GM12865 (cell line): ENCODE data around the gene CACNG6.

Source experiments
- DNase-seq: peaks from one replicate; pipeline ENCODE4 v3.0.0; 2010; ENCODE audit warnings: low read depth
- H3K4me3 ChIP-seq: 2 replicates; pipeline ENCODE4 v1.5.1; 2011; ENCODE audit warnings: mild to moderate bottlenecking, low read depth, low read length, control low read depth
- CTCF ChIP-seq: IDR thresholded peaks from 2 replicates; pipeline ENCODE4 v1.5.1; 2011; ENCODE audit warnings: low read length, control low read depth, low read depth, inconsistent platforms; ENCODE audit not compliant: insufficient read depth; ENCODE audit errors: missing control alignments

Gene CACNG6

DNA sequence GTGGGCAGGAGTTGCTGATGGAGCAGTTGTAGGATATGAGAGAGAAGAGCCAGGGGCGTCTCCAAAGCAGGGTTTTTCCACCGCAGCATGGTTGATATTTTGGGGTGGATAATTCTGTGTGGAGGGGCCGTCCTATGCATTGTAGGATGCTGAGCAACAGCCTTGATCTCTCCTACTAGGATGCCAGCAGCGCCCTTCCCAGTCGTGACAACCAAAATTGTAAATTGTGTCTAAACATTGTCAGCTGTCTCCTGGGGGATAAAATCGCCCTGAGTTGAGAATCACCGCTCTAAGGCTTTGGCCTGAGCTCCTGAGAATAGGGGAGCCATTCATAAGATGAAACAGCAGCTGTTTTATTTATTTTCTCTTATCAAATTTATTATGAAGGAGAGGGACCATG, 24.5 kb upstream of the CACNG6 start:
- no peak for TF ChIP-seq CTCF
- no peak overlapping the region for H3K4me3 ChIP-seq
- no peak for DNase-seq

GRCh38 chr19:53969366-53969765, 22.1 kb upstream of the CACNG6 start:
- DNase-seq: no peak
- no peak for TF ChIP-seq CTCF
- H3K4me3 ChIP-seq: no peak overlapping the region

GRCh38 chr19:53971673-53972072, 19.8 kb upstream of the CACNG6 start:
- TF ChIP-seq CTCF: no peak
- no peak overlapping the region for H3K4me3 ChIP-seq
- DNase-seq: no peak

DNA sequence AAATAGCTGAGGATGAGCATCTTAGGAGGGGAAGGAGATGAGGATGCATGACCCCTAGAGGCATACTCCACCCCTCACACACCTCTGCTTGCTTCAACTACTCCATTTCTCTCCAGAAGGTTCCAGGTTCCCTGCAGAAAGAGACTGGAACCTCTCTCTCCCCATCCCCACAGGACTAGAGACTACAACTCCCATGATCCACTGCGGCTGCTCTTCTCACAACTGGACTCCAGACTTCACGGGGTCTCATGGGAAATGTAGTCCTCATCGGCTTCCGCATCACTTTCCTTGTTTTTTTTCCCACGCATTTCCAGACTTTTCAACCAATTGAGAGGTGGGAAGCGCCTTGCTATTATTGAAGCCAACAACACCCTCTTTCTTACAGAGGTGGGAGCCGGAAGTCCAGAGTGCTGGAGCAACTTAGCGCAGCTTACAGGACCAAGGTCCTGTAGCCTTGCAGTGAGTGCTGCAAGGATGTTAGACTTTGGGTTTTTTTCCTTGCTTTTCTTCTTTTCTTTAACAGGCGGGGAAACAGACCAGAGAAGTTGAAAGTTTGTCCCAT, 13.9 kb upstream of the CACNG6 start:
- TF ChIP-seq CTCF: no peak
- DNase-seq: peak; percentile 19
- no peak overlapping the region for H3K4me3 ChIP-seq

GRCh38 chr19:53977991-53978731, 13.3 kb upstream of the CACNG6 start:
- TF ChIP-seq CTCF: no peak
- H3K4me3 ChIP-seq: no peak overlapping the region
- no peak for DNase-seq

- no peak for TF ChIP-seq CTCF
- no peak for DNase-seq
- H3K4me3 ChIP-seq: no peak overlapping the region
Observed at GRCh38 chr19:53978975-53979801, 12.2 kb upstream of the CACNG6 start.
